Measurements from ENCODE around the gene CCT6B. TPM values are rescaled to one million over a fixed set of nuclear protein-coding genes. Genes with fewer than 3 reads are reported as not detected.

Gene CCT6B
- total RNA-seq, 1 experiment from 2014 or later, result 0.60 TPM

GRCh38 chr17:34913001-34913400 is 48.3 kb downstream of the CCT6B start:
- no peaks in the 10 kb centered on the region for H3K4me1 ChIP-seq (ENCODE audit: insufficient read depth, low read length, poor library complexity, severe bottlenecking)
- ChIA-PET CTCF (no interaction called here), POLR2A (ENCODE audit: low non-redundant PET) (no interaction called here)
- no peak for DNase-seq (ENCODE audit: low spot score)
- no peak overlapping the region for H3K4me3 ChIP-seq (ENCODE audit: low read depth, low read length, poor library complexity, severe bottlenecking)
- no peaks in the 10 kb centered on the region for H3K9me3 ChIP-seq (ENCODE audit: low read depth, low read length, poor library complexity, severe bottlenecking)
- BruUV-seq (replicated peaks), result no TSS peak
- TF ChIP-seq CTCF (conservative IDR thresholded peaks at IDR 0.05; ENCODE audit: low read depth, low read length) (no peak), EZH2 (IDR thresholded peaks at IDR 0.05; ENCODE audit: borderline replicate concordance, low read depth, low read length, poor library complexity, severe bottlenecking) (no peak)
- no peaks in the 10 kb centered on the region for H3K36me3 ChIP-seq (ENCODE audit: insufficient read depth, low read length, poor library complexity, severe bottlenecking)
- H3K27ac ChIP-seq (ENCODE audit: low read depth, low read length, poor library complexity, severe bottlenecking), result no peak overlapping the region
- intact Hi-C loops (cut with micrococcal nuclease; ENCODE audit: unreplicated experiment), result no loop called here
- H3K27me3 ChIP-seq (replicated peaks; ENCODE audit: insufficient read depth, low read depth, low read length, poor library complexity), result no peaks in the 10 kb centered on the region

GRCh38 chr17:34909040-34909439 is 52.2 kb downstream of the CCT6B start:
- CTCF ChIA-PET, result no interaction called here
- no peak overlapping the region for H3K4me3 ChIP-seq (ENCODE audit: low read depth, low read length, poor library complexity, severe bottlenecking)
- no TSS peak for BruUV-seq (replicated peaks)
- H3K9me3 ChIP-seq (ENCODE audit: low read depth, low read length, poor library complexity, severe bottlenecking), result no peaks in the 10 kb centered on the region
- POLR2A ChIA-PET (ENCODE audit: low non-redundant PET), result no interaction called here
- no peaks in the 10 kb centered on the region for H3K4me1 ChIP-seq (ENCODE audit: insufficient read depth, low read length, poor library complexity, severe bottlenecking)
- intact Hi-C loops (cut with micrococcal nuclease; ENCODE audit: unreplicated experiment), result no loop called here
- no peaks in the 10 kb centered on the region for H3K36me3 ChIP-seq (ENCODE audit: insufficient read depth, low read length, poor library complexity, severe bottlenecking)
- no peak for DNase-seq (ENCODE audit: low spot score)
- H3K27me3 ChIP-seq (replicated peaks; ENCODE audit: insufficient read depth, low read depth, low read length, poor library complexity), result no peaks in the 10 kb centered on the region
- H3K27ac ChIP-seq (ENCODE audit: low read depth, low read length, poor library complexity, severe bottlenecking), result no peak overlapping the region
- TF ChIP-seq CTCF (conservative IDR thresholded peaks at IDR 0.05; ENCODE audit: low read depth, low read length) (no peak), EZH2 (IDR thresholded peaks at IDR 0.05; ENCODE audit: borderline replicate concordance, low read depth, low read length, poor library complexity, severe bottlenecking) (no peak)

GRCh38 chr17:34902831-34903547 is 58.3 kb downstream of the CCT6B start:
- intact Hi-C loops (cut with micrococcal nuclease; ENCODE audit: unreplicated experiment), result no loop called here
- no peak for TF ChIP-seq CTCF (conservative IDR thresholded peaks at IDR 0.05; ENCODE audit: low read depth, low read length)
- TF ChIP-seq EZH2 (IDR thresholded peaks at IDR 0.05; ENCODE audit: borderline replicate concordance, low read depth, low read length, poor library complexity, severe bottlenecking), result no peak
- ChIA-PET POLR2A (ENCODE audit: low non-redundant PET) (no interaction called here), CTCF (no interaction called here)
- Histone ChIP-seq H3K36me3 (ENCODE audit: insufficient read depth, low read length, poor library complexity, severe bottlenecking) (no peaks in the 10 kb centered on the region), H3K4me1 (ENCODE audit: insufficient read depth, low read length, poor library complexity, severe bottlenecking) (no peaks in the 10 kb centered on the region), H3K9me3 (ENCODE audit: low read depth, low read length, poor library complexity, severe bottlenecking) (no peaks in the 10 kb centered on the region), H3K4me3 (ENCODE audit: low read depth, low read length, poor library complexity, severe bottlenecking) (no peak overlapping the region), H3K27ac (ENCODE audit: low read depth, low read length, poor library complexity, severe bottlenecking) (no peak overlapping the region), H3K27me3 (replicated peaks; ENCODE audit: insufficient read depth, low read depth, low read length, poor library complexity) (peaks cover 10% of the 10 kb centered on the region)
- no peak for DNase-seq (ENCODE audit: low spot score)
- BruUV-seq (replicated peaks), result no TSS peak

Measured in A673 (cell line).